22Rv1 (cell line): ENCODE data around the gene C19orf25.

Experiments
- ZFX ChIP-seq: fragments of 450-650 bp; IDR thresholded peaks from 2 replicates; pipeline ENCODE4 v1.6.1; 2017; ENCODE audit warnings: antibody characterized with exemption, borderline replicate concordance
- TF ChIP-seq, protein P1 (sequence below): fragments of 450-650 bp; IDR thresholded peaks from 2 replicates; pipeline ENCODE4 v1.5.1; 2017; ENCODE audit warnings: mild to moderate bottlenecking

DNA sequence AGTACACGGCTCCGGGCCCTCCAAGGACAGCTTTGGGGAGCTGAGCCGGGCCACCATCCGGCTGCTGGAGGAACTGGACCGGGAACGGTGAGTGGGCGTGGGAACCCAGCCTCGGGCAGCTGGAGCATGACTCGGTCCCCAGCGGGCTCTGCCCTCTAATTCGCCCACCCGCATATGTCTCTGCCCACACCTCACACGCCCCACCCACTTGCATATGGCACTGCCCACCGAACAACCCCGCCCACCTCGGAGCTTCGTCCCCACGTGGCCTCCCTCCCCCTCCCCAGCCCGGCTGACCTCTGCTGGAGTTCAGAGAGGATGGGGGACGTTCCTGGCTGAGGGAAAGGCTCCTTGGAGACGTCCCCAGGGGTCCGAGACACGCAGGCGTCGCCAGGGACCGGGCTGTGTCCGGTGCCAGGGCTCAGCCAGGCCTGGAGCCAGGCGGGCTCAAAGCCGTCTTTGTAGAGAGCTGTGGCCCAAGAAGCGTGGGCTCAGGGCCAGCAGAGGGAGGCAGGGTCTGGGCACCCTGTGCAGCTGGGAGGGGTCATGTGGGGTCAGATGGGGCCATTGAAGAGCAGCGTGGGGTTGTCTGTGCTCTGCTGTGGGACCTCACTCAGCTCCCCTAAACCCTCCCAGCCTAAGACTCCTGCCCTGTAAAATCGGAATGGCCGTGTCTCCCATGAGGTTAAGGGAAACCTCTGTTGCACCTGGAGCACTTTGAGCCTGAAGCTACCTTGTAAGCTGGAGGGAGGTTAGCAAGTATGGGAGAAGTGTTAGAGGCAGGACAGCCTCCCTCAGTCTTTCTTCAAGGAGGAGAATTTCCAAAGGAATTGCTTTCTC is 25.3 kb downstream of the C19orf25 start:
- TF ChIP-seq, protein P1, sequence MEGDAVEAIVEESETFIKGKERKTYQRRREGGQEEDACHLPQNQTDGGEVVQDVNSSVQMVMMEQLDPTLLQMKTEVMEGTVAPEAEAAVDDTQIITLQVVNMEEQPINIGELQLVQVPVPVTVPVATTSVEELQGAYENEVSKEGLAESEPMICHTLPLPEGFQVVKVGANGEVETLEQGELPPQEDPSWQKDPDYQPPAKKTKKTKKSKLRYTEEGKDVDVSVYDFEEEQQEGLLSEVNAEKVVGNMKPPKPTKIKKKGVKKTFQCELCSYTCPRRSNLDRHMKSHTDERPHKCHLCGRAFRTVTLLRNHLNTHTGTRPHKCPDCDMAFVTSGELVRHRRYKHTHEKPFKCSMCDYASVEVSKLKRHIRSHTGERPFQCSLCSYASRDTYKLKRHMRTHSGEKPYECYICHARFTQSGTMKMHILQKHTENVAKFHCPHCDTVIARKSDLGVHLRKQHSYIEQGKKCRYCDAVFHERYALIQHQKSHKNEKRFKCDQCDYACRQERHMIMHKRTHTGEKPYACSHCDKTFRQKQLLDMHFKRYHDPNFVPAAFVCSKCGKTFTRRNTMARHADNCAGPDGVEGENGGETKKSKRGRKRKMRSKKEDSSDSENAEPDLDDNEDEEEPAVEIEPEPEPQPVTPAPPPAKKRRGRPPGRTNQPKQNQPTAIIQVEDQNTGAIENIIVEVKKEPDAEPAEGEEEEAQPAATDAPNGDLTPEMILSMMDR = peak; percentile 41; the same call in 1 of the 2 replicates
- TF ChIP-seq ZFX = no peak
